Activated T-helper 1 cell treated with anti-CD3 and anti-CD28 coated beads, Interleukin-2, amount 50 U/mL, for 16 hours (primary cell): ENCODE data around the gene HLA-DPB1.
A peak's percentile ranks its signal among the peaks of the same experiment; 100 is the strongest.

Source experiments
- DNase-seq, 2 donors: peaks; one replicate each; pipeline ENCODE4 v3.0.0-alpha.2; 2020; ENCODE audit warnings: low read depth in 1 of 2, low spot score in 1 of 2

Gene HLA-DPB1

DNA sequence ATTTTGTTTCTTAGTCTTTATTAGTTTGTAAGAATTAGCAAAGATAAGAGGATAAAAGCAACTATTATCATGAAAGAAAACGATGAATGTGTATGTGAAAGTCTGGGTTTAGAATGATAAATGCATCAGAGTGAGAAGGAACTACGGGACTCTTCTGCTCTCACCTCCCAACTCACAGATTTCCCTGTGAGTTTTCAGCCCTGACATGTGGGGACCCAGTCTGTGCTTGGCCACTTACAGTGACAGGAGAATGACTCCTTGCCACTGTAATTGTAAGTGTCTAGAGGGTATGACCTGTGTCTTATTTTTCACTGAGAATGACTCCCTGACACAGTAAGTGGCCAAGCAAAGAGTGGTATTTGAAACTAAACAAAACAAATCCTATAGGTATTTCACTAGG, 4.9 kb upstream of the HLA-DPB1 start:
- DNase-seq: no peak

DNA sequence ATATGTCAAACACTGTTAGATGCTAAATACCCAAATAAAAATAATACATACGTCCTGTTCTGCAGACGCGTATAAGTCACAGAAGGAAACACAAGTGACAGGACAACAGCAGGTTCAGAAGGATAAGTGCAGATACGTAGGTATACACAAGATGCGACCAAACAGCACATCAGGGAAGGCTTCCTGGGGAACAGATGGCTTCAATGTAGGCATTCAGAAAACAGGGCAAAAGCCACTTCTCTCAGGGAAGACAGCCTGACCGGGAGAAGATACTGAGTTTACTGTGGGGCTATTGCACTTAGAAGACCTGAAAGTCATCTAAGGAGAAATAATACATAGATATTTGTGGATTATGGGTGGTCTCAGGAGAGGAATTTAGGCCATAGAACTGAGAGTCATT, 4.2 kb upstream of the HLA-DPB1 start:
- DNase-seq: no peak

GRCh38 chr6:33072508-33073100, 3.2 kb upstream of the HLA-DPB1 start:
- DNase-seq: no peak

GRCh38 chr6:33073431-33073871, 2.3 kb upstream of the HLA-DPB1 start, which contains the start of gene HLA-DPA1:
Gene HLA-DPA1, minus strand, starts transcription at chr6:33073649.
- no peak for DNase-seq

- no peak for DNase-seq
Measured at GRCh38 chr6:33075208-33075567, 602 bp upstream of the HLA-DPB1 start.

- DNase-seq: no peak
Measured at GRCh38 chr6:33076406-33076934, 680 bp downstream of the HLA-DPB1 start.

- DNase-seq: no peak
Measured at GRCh38 chr6:33077908-33078307, 2.1 kb downstream of the HLA-DPB1 start.

DNA sequence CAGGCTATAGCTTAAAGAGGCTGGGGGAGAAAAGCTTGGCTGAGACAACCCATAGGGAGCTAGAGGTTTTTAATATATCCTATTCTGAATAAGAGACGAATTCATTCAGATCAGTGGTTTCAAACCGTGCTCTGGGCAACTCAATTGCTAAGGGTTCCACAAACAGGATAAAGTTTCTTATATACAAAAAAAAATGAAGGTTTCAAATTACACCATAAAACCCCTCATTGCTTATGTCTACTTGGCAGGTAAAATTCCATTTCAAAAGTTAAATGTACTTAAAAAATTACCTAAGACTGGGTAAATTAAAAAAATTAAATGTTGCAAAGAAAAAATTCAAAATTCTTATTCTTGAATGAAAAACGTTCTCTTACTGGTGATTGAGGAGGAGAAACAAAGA, 2.7 kb downstream of the HLA-DPB1 start:
- no peak for DNase-seq

- no peak for DNase-seq
Measured at GRCh38 chr6:33078919-33079521, 3.2 kb downstream of the HLA-DPB1 start.

DNA sequence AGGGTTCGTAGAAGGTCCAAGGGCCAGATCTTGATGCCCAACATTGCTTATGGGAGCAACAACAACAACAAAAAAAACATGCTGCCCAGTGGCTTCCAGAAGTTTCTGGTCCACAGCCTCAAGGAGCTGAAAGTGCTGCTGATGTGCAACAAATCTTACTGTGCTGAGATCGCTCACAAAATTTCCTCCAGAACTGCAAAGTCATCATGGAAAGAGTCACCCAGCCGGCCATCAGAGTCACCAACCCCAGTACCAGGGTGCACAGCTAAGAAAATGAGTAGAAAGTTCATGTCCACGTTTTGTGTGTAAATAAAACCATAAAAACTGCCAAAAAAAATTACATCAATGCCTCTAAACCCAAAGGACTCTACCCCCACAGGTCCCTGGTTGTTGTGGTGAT, 3.8 kb downstream of the HLA-DPB1 start:
- no peak for DNase-seq

- no peak for DNase-seq
Measured at GRCh38 chr6:33080127-33081089, 4.6 kb downstream of the HLA-DPB1 start.

DNA sequence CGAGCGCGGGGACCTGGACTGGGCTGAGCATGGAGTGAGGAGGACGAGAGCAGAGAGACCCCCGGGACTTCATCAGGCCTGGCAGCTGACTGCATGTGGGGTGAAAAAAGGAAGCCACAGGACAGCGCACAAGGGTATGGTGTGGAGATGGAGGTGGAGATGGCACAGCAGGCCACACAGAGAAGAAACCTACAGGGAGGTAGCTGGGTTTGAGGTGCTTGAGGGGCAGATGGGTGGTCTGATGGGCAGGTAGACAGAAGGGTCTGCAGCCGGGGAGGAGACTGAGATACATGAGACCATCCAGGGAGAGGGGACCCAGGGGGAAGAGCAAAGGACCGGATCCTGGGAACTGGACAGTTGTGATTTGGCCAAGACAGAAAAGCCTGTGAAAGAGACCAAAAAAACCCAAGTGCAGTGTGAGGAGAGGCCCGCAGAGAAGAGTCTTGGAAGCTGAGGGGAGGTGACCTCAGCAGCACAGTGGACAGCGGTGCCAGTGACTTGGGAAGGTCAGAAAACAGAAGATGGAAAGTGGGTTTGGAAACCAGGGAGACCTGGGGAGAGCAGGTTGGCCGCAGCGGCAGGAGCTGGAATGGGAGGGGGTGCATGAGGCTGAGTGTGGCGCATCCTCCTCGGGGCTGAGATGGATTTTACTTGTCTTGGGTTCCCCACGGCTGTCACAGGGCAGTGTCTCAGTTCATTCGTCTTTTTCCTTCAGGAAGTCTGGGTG, 5.5 kb downstream of the HLA-DPB1 start:
- no peak for DNase-seq

DNA sequence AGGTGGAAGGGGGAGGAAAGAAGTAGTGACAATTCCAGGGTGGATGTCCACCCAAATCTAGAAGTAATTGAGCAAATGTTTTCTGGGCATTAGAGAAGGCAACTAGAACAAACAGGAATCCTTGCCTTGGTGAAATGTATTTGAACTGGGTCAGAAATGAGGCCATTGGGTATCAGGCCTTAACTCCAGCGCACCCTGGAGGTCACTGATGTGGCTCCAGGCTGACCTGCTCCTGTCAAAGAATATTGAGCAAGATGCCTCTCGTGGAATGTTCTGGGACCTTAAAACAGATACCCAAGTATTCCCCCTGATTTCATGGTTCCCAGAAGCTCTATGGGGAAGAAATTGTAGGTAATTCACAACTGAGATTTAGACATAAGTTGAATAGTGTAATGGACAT, 6.9 kb downstream of the HLA-DPB1 start:
- DNase-seq: no peak

DNA sequence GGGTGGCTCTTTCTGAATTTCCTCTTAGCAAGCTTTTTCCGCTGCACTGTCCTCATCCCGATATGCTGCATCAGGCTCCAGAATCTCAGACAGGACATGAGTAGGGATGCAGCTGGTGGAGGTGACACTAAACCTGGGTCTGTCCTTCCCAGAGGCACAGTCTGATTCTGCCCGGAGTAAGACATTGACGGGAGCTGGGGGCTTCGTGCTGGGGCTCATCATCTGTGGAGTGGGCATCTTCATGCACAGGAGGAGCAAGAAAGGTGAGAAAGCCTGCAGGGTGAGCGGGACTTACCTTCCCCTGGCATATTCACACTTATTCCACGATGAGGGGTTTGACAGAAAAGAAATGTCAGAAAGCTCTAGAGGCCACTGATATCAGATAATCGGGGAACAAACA, 9.8 kb downstream of the HLA-DPB1 start:
- DNase-seq: no peak

DNA sequence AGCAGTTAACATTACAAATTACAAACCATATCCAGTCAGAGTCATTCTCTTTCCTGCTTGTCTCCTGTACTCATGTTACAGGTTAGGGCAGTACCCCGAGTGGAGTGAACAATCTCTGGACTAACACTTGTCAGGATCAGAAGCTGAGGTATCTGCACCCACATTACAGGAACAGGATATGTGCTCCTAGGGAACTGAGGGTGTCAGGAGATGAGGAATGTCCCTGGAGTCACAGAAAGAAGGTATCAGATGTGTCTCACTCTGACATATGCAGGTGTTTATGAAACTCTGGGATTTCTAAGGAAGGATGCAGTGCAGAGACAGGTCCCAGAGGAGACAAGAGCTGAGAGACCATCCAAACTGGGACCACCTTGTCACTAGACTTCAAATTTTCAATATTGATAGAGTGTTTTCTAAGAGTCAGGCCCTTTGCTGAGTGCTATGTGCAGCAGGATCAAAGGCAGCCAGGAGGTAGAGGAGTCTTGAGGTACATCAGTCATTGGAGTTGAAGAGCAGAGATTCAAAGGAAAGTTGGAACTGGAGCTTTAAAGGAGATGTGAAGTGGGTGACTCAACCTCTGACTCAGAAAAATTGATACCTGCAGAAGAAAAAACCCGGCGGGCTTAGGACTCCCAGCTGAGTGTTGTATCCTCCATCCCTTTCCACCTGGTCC, 12.6 kb downstream of the HLA-DPB1 start:
- no peak for DNase-seq

GRCh38 chr6:33088931-33089620, 13.3 kb downstream of the HLA-DPB1 start:
- no peak for DNase-seq

GRCh38 chr6:33091957-33092356, 16.2 kb downstream of the HLA-DPB1 start:
- DNase-seq: peak; percentile 21 to 35

DNA sequence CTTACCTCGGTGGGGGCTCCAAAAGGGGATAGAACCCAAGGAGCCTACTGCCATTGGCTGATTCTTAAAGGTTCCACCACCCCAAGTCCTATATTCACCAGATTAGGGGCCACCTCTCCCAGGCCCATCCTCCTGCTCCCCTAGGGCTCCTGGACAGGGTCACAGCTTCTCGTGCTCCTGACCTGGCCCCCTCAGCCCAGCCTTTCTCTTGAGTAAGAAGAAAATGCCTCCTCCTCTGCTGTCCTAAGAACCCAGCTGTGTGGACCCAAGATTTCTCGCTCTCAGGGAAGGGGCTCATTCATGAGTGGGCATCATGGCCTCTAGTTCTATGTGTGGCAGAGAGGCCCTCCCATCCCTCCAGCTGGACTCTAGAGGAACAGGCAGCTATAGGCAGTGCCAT, 16.6 kb downstream of the HLA-DPB1 start:
- no peak for DNase-seq

- DNase-seq: no peak
Measured at GRCh38 chr6:33093855-33094254, 18.1 kb downstream of the HLA-DPB1 start.

- no peak for DNase-seq
Measured at GRCh38 chr6:33095681-33096080, 19.9 kb downstream of the HLA-DPB1 start.
